Central memory CD8-positive, alpha-beta T cell (primary cell): ENCODE results near the gene TIMM13.

Experiments
- ATAC-seq: fragments of 150-1000 bp; cut with Tn5 transposase; replicated peaks from 2 replicates; pipeline ENCODE4 v1.10.0; 2022; ENCODE audit warnings: mild to moderate bottlenecking, moderate FRiP score, moderate number of reproducible peaks; ENCODE audit not compliant: poor library complexity, severe bottlenecking; ENCODE audit errors: extremely low read depth
- DNase-seq, 2 donors: peaks; one replicate each; pipeline ENCODE4 v3.0.0; 2021; ENCODE audit warnings: low spot score in 2 of 2
- H3K27ac Mint-ChIP-seq: one replicate; pipeline ENCODE4 v1.8.0; 2022; ENCODE audit warnings: low read depth, mild to moderate bottlenecking, moderate library complexity, mixed read lengths
- H3K27me3 Mint-ChIP-seq: one replicate; pipeline ENCODE4 v1.8.0; 2022; ENCODE audit warnings: mixed read lengths
- H3K36me3 Mint-ChIP-seq: one replicate; pipeline ENCODE4 v1.8.0; 2022; ENCODE audit warnings: mild to moderate bottlenecking, moderate library complexity, mixed read lengths; ENCODE audit not compliant: insufficient read depth
- H3K4me1 Mint-ChIP-seq: one replicate; pipeline ENCODE4 v1.8.0; 2022; ENCODE audit warnings: mixed read lengths
- H3K4me3 Mint-ChIP-seq: one replicate; pipeline ENCODE4 v1.8.0; 2022; ENCODE audit warnings: mild to moderate bottlenecking, moderate library complexity, mixed read lengths
- H3K9me3 Mint-ChIP-seq: one replicate; pipeline ENCODE4 v1.8.0; 2022; ENCODE audit warnings: mixed read lengths

Gene TIMM13

DNA sequence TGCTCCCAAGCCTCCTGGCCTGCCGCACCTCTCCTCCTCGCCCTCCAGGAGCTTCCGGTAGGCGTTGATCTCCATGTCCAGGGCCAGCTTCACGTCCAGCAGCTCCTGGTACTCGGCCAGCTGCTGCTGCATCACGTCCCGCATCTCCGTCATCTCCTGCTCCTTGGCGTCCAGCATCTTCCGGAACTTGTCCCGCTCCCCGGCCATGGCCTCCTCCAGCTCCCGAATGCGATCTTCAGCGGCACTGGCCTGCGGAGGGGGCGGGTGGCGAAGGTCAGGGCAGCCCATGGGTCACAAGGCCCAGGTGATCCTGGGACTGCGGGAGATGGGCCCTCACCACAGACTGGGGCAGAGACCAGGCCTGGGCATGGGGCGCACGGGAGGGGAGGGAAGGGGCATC lies 6.9 kb upstream of the TIMM13 start:
- Mint-ChIP-seq H3K9me3 (no peaks in the 10 kb centered on the region), H3K27ac (no peak overlapping the region), H3K27me3 (no peaks in the 10 kb centered on the region), H3K4me1 (no peaks in the 10 kb centered on the region), H3K36me3 (peaks cover 25% of the 10 kb centered on the region), H3K4me3 (no peak overlapping the region)
- ATAC-seq (no peak), DNase-seq (no peak)

DNA sequence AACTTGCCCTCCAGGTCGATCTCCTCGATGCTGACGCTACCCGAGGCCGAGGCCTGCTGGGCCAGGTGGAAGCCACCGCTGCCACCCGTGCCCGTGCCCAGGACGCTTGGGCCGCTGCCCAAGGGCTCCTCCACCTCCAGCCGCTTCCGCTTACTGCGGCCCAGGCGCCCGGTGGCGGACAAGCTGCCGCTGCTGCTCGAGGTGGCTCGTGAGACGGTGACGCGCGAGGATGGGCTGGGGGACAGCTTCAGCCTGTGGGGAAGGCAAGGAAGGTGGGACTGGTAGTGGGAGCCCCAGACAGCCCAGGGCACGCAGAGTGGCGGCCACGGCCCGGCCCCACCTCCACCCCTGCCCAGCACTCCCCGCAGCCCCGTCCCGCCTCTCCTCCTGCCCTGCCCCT lies 6.5 kb upstream of the TIMM13 start:
- Mint-ChIP-seq H3K27me3 (no peaks in the 10 kb centered on the region), H3K36me3 (peaks cover 25% of the 10 kb centered on the region), H3K4me1 (no peaks in the 10 kb centered on the region), H3K27ac (no peak overlapping the region), H3K9me3 (no peaks in the 10 kb centered on the region), H3K4me3 (no peak overlapping the region)
- no peak for DNase-seq
- ATAC-seq = no peak

DNA sequence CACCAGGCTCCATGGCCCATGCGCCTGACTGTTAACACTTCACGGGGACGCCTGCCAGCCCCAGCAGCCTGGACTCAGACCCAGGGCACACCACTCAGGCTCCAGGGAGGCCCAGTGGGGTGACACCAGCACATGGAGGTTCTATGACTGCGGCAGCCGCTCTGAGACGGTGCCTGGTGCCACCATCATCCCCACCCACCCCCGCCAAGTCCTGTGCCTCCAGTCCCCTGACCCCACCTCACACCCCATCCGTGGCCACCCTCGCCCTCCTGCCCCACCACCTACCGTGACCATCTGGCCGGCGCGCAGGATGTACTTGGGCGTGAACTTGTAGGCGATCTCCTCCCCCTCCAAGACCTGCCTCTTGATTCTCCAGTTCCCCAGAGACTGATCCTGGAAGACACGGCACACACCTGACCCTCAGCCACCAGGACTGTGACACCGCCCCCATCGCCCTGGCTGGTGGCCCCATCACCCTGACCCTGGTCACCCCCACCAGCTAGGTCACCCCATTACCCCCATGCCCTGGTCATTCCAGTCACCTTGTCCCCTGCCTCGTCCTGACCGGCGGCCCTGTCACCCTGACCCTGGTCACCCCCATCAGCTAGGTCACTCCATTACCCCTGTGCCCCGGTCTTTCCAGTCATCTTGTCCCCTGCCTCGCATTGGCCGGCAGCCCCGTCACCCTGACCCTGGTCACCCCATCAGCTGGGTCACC lies 4.9 kb upstream of the TIMM13 start:
- DNase-seq = no peak
- Mint-ChIP-seq H3K4me3 (no peak overlapping the region), H3K27me3 (no peaks in the 10 kb centered on the region), H3K4me1 (peaks cover 7% of the 10 kb centered on the region), H3K9me3 (no peaks in the 10 kb centered on the region), H3K27ac (peak overlapping the region; percentile 44), H3K36me3 (peaks cover 26% of the 10 kb centered on the region)
- ATAC-seq = no peak

DNA sequence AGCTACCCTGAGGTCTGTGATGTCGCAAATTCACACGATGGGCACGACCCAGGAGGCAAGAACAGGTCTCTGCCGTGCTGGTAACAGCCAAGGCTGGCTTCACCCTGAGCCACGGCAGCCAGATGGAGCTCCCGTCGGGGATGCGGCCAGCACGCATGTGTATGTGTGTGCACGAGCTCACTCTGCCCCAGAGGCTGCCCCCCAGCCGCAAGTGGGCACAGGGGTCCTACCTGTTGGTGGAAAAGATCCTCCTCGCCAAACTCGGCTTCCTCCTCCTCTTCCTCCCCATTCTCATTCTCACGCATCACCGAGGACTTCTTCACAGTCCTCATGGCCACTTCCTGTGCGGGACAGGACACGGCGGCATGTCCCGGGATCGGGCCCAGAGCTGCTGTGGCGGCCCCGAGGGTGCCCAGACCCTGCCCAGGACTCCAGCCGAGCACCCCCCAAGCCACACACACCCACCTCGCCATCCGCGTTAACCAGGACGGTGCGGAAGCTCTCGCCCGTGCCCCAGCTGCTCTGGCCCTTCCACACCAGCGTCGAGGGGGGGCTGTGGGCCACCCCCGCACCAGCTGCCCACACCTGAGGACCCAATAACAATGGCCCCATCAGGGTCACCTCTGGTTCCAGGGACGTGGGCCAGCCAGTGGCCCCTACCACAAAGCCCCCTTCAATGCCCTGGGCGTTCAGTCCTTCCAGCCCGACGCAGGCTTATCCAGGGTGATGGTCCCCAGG lies 4.1 kb upstream of the TIMM13 start:
- peaks cover 27% of the 10 kb centered on the region for H3K36me3 Mint-ChIP-seq

DNA sequence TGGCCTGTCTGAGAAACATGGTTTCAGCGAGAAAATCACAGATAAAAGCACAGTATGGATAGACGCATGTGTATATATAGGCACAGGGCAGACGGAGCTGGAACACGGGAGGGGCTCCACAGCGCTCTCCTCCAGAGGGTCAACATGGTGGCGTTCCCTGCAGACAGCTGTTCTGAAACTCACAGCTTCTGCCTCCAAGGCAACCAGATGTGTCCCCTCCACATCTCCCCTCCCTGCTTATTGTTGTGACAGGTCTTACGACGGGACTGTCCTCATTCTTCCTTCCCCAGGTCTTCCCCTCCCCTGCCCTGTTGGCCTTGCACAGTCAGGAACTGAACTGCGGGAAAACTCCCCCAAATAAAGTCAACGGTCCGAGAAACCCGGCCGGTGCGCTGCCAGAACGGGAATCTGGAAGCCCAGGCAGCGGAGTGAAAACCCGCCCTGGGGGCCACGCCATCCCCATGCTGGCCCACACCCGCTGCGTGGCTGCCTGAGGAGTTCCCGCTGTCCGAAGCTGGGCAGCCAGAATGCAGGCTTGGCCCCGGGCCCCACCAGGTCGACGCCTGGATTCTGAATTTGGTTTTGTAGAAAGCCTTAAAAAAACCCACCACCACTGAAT lies 2.6 kb upstream of the TIMM13 start:
- Mint-ChIP-seq H3K4me1 (peaks cover 16% of the 10 kb centered on the region), H3K27me3 (no peaks in the 10 kb centered on the region), H3K4me3 (peak overlapping the region; percentile 25), H3K9me3 (no peaks in the 10 kb centered on the region), H3K27ac (peak overlapping the region; percentile 49), H3K36me3 (peaks cover 21% of the 10 kb centered on the region)
- ATAC-seq = no peak
- DNase-seq = no peak

More for the DNA sequence above, 4.1 kb upstream of the TIMM13 start:
- Mint-ChIP-seq H3K27me3 (no peaks in the 10 kb centered on the region), H3K4me1 (peaks cover 14% of the 10 kb centered on the region), H3K27ac (peak overlapping the region; percentile 57), H3K4me3 (no peak overlapping the region), H3K9me3 (no peaks in the 10 kb centered on the region)
- ATAC-seq (no peak), DNase-seq (no peak)

DNA sequence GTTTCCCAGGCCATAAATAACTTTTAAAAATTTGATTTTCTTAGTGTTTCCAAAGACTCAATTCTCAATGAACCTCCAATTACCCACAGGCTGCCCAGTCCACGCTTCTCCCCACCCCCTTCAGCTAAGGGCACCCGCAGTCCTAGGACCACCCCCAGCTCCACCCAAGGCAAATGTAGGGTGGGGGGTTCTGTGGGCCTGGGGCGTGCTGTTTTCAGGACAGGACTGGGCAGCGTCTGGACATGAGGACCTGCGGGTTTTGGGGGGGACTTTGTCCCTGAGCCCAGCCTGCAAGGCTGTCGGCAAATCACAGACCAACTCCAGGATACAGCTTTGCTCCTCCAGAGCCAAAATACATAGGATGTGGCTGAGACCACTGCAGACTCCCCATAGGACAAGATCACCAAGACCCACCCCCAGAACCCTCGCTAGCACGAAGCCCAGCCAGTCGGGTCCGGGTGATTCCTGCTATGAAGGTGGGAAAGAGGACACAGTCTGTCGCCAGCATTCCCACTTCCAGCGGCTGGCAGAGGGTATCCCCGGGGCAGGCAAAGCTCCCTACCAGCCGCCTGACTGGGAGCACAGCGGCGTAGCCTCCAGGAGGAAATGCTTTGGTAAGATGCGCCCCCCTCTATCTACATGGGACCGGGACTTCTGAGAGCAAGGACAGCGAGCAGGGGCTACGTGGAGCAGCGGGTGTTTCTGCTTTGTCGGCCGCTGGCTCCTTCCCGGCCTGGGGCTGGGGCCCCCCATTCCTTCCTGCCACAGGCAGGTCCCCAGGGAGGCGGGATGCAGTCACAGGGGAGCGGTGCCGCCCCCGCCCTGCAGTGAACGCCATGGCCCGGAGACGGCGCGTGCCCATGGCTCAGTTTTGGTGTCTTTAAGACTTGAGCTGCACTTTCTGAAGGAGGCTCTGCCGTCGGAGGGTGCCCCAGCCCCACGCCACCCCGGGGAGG lies 1.6 kb upstream of the TIMM13 start:
- ATAC-seq (no peak), DNase-seq (no peak)
- H3K4me3 Mint-ChIP-seq = no peak overlapping the region
- H3K36me3 Mint-ChIP-seq = peaks cover 19% of the 10 kb centered on the region
- no peak overlapping the region for H3K27ac Mint-ChIP-seq
- H3K4me1 Mint-ChIP-seq = peaks cover 16% of the 10 kb centered on the region
- no peaks in the 10 kb centered on the region for H3K27me3 Mint-ChIP-seq
- no peaks in the 10 kb centered on the region for H3K9me3 Mint-ChIP-seq

DNA sequence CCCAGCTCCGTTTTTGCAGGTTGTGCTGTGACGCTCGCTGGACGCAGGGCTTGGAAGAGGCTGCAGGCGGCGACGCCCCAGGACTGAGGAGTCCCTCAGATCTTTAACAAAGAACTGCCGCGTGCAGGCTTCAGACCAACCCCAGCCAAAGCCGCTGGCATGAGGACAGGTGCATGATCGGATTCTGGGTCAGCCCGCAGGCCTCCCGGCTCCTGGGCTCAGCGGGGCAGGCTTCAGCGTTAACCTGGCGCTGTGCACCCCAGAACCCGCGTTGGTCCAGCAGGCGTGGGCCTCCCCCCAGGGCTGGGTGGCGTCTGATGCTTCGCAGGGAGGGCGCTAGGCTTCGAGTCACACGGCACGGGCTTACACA lies 920 bp upstream of the TIMM13 start:
- no peak for DNase-seq
- Mint-ChIP-seq H3K27me3 (no peaks in the 10 kb centered on the region), H3K9me3 (no peaks in the 10 kb centered on the region), H3K36me3 (peaks cover 19% of the 10 kb centered on the region), H3K4me1 (peaks cover 16% of the 10 kb centered on the region), H3K27ac (peak overlapping the region; percentile 96), H3K4me3 (peak overlapping the region; percentile 95)
- no peak for ATAC-seq

DNA sequence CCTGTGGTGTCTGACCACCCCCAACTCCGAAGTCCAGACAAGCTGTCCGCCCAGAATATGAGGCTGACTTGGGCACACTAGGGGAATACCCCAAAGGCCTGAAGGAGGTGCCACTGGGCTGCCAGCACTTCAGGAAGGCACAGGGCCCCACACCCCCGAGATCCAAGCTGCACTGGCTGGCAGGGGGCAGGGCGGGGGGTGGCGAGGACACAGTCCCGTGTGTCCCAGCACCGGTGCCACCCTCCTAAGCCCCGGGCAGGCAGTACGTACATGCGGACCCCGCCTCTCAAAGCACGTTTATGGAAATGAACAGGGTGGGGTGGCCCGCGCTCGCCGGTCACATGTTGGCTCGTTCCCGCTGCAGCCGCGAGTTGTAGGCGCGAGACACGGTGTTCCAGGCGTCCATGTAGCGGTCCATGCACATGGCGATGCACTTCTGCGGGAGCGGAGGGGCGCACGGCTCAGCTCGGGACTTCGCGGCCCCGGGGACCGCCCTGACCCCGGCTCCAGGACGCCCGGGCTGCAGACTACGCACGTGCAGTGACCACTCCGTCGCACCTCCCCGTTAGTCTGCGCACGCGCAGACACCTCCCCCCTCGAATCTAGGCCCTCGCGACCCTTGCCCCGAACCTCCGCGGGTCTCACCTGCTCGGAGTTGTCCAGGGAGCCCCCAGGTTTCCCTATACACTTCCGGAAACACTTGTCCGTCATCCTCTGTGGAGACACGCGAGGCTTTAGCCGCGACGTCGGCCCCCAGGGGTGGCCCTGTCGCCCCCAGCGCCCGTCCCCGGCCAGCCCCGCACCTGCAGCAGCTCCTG lies 566 bp downstream of the TIMM13 start:
- no peak for ATAC-seq
- Mint-ChIP-seq H3K27ac (peak overlapping the region; percentile 96), H3K4me3 (peak overlapping the region; percentile 95), H3K9me3 (no peaks in the 10 kb centered on the region), H3K27me3 (no peaks in the 10 kb centered on the region), H3K36me3 (peaks cover 19% of the 10 kb centered on the region), H3K4me1 (peaks cover 16% of the 10 kb centered on the region)
- no peak for DNase-seq

DNA sequence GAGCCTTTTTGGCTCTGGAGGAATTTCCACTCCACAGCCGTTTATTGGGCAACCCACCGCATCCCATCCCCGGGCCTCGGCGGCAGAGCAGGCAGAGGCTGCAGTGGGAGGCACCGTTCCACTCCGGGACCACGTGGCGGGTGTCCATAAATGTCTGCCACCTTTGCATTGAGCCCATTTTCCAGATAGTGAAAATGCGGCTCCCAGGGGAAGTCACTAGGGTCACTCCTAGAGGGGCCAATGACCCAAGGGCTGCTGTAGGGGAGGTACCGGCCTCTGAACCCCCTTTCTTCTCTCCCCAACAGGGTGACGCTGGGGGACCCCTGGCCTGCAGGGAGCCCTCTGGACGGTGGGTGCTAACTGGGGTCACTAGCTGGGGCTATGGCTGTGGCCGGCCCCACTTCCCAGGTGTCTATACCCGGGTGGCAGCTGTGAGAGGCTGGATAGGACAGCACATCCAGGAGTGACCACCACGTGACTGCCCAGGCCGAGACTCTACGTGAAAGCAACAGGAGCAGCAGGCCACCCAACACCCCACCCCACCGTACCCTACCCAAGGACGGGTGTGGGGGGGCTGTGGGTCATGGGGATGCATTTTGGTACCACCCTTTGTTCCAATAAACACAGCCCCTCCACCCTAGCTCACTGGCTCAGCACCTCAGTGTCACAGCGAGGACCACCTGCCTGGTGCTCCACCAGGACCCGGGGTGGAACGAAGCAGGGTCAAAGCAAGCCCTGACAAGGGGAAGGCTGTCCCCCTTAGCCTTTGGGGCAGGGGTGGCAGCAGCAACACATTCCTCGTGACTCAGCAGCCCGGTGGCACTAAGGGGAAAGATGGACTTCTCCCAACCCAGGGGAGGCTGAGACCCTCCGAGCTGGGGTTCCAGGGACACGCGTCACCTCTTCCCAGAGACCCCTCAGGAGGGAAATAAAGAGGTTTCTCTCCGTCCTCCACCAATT lies 1.5 kb downstream of the TIMM13 start:
- H3K27ac Mint-ChIP-seq = peak overlapping the region; percentile 46
- H3K27me3 Mint-ChIP-seq = no peaks in the 10 kb centered on the region
- DNase-seq = no peak
- H3K9me3 Mint-ChIP-seq = no peaks in the 10 kb centered on the region
- H3K36me3 Mint-ChIP-seq = peaks cover 19% of the 10 kb centered on the region
- H3K4me1 Mint-ChIP-seq = peaks cover 16% of the 10 kb centered on the region
- peak overlapping the region; percentile 95 for H3K4me3 Mint-ChIP-seq
- ATAC-seq = no peak

DNA sequence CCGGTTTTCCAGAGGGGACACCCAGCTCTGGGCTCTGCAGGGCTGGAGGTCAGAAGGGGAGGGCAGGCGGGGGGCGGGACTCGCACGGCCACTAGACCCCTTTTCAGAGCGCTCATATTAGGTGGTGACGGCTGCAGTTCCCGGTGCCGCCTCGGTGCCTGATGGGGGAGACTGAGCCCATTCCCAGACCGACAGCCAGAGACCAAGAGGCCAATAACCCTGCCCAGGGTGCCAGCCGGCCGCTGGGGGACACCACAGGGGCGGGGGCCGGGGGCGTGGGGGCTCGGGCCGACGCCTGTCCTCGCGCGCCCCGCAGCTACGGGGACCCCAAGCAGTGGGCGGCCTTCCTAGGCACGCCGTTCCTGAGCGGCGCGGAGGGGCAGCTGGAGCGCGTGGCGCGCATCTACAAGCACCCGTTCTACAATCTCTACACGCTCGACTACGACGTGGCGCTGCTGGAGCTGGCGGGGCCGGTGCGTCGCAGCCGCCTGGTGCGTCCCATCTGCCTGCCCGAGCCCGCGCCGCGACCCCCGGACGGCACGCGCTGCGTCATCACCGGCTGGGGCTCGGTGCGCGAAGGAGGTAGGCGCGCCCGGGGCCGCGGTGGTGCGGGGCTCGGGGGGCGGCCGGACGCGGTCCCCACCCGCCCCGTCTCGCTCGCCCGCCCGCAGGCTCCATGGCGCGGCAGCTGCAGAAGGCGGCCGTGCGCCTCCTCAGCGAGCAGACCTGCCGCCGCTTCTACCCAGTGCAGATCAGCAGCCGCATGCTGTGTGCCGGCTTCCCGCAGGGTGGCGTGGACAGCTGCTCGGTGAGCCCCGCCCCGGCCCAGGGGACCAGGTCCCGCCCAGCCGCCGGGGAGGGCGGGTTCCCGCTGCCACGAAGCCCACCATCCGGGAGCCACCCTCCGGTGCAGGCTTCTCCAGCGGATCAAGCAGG lies 2.4 kb downstream of the TIMM13 start:
- ATAC-seq (no peak), DNase-seq (no peak)

More for the DNA sequence above, 2.4 kb downstream of the TIMM13 start:
- peaks cover 16% of the 10 kb centered on the region for H3K4me1 Mint-ChIP-seq
- H3K27ac Mint-ChIP-seq = no peak overlapping the region
- no peaks in the 10 kb centered on the region for H3K27me3 Mint-ChIP-seq
- H3K9me3 Mint-ChIP-seq = no peaks in the 10 kb centered on the region
- no peak overlapping the region for H3K4me3 Mint-ChIP-seq
- H3K36me3 Mint-ChIP-seq = peaks cover 15% of the 10 kb centered on the region
